NT2/D1 (cell line): ENCODE measurements around the gene SPRY4.

Source experiments
- SUZ12 ChIP-seq: IDR thresholded peaks from 2 replicates; pipeline ENCODE4 v1.6.1; 2011; ENCODE audit not compliant: insufficient read length, insufficient read depth; ENCODE audit errors: extremely low read depth
- YY1 ChIP-seq: IDR thresholded peaks from 2 replicates; pipeline ENCODE4 v1.6.1; 2011; ENCODE audit not compliant: insufficient read length, insufficient read depth
- ZNF274 ChIP-seq: IDR thresholded peaks from 2 replicates; pipeline ENCODE4 v1.6.1; 2011; ENCODE audit warnings: mild to moderate bottlenecking, low read depth, low read length

DNA sequence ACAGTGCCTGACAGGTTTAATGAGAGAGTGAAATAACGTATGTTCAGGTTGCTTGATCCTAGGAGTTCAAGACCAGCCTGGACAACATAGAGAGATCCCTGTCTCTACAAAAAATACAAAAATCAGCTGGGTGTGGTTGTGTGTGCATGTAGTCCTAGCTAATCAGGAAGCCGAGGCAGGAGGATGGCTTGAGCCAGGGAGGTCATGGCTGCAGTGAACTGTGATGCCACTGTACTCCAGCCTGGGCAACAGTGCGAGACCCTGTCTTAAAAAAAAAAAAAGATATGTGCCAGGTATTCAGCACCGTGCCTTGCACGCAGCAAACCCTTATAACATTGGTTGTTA, 38.8 kb upstream of the SPRY4 start:
- no peak for TF ChIP-seq YY1
- TF ChIP-seq ZNF274 = no peak
- TF ChIP-seq SUZ12 = no peak
